Measurements from ENCODE around the gene ZNF284. TPM values are rescaled to one million over a fixed set of nuclear protein-coding genes. Genes with fewer than 3 reads are reported as not detected.

ZNF284 gene
- total RNA-seq, result 1 to 10 TPM; 2.2 to 2.3 TPM

GRCh38 chr19:44071824-44072542 is at the start of gene ZNF284:
Gene ZNF284, plus strand, starts transcription at chr19:44072159. Its CDS starts 4,231 bp downstream, at chr19:44076390.

GRCh38 chr19:44025217-44025936 is 46.6 kb upstream of the ZNF284 start, which contains the start of gene ZNF222:
Gene ZNF222, plus strand, starts transcription at chr19:44025379. Its CDS starts 58 bp downstream, at chr19:44025437.

GRCh38 chr19:44051650-44052402 is 20.1 kb upstream of the ZNF284 start, which contains the start of gene ZNF223:
Gene ZNF223, plus strand, starts transcription at chr19:44052036. Its CDS starts 3,141 bp downstream, at chr19:44055177.

GRCh38 chr19:44093931-44094765 is 22.2 kb downstream of the ZNF284 start, which contains the start of gene ZNF224:
Gene ZNF224, plus strand, starts transcription at chr19:44094361. Its CDS starts 3,513 bp downstream, at chr19:44097874.

GRCh38 chr19:44113138-44113783 is 41.3 kb downstream of the ZNF284 start, which contains the start of gene ZNF225:
Gene ZNF225, plus strand, starts transcription at chr19:44113399. Its CDS starts 2,429 bp downstream, at chr19:44115828.

Other genes with a start within 250 kb of the ZNF284 start
- gene ZNF283, start 244.8 kb upstream of the ZNF284 start, total RNA-seq, result 10 to 100 TPM in 1 of 2 experiments, 1 to 10 TPM in 1; 9.2 to 11.8 TPM
- 1 to 10 TPM; 1.5 to 1.8 TPM for gene ZNF404, start 188.2 kb upstream of the ZNF284 start, total RNA-seq
- gene ZNF45, start 136.9 kb upstream of the ZNF284 start, total RNA-seq, result 10 to 100 TPM; 15.1 to 15.3 TPM
- 1 to 10 TPM; 1.2 to 1.8 TPM for gene ZNF221, start 120.9 kb upstream of the ZNF284 start, total RNA-seq
- gene ZNF155, start 88.0 kb upstream of the ZNF284 start, total RNA-seq, result 1 to 10 TPM; 6.3 to 7.1 TPM
- gene ZNF230, start 69.2 kb upstream of the ZNF284 start, total RNA-seq, result 1 to 10 TPM; 5.3 to 6.1 TPM
- gene ZNF222, start 46.8 kb upstream of the ZNF284 start, total RNA-seq, result 1 to 10 TPM; 3.6 to 5.4 TPM
- under 1 TPM; 0.35 to 0.48 TPM for gene ZNF223, start 20.1 kb upstream of the ZNF284 start, total RNA-seq
- 10 to 100 TPM; 40.3 to 42.0 TPM for gene ZNF224, start 22.2 kb downstream of the ZNF284 start, total RNA-seq
- gene ZNF225, start 41.2 kb downstream of the ZNF284 start, total RNA-seq, result 1 to 10 TPM; 5.1 to 5.8 TPM
- 10 to 100 TPM; 12.7 to 13.4 TPM for gene ZNF234, start 69.4 kb downstream of the ZNF284 start, total RNA-seq
- gene ZNF226, start 92.9 kb downstream of the ZNF284 start, total RNA-seq, result 10 to 100 TPM; 19.2 to 20.2 TPM
- 10 to 100 TPM; 30.7 TPM for gene ZNF227, start 140.4 kb downstream of the ZNF284 start, total RNA-seq
- under 1 TPM; 0.17 to 0.40 TPM for gene ZNF233, start 187.7 kb downstream of the ZNF284 start, total RNA-seq
- 1 to 10 TPM; 7.5 to 8.1 TPM for gene ZNF235, start 232.9 kb downstream of the ZNF284 start, total RNA-seq

Data from activated naive CD4-positive, alpha-beta T cell treated with anti-CD3 and anti-CD28 coated beads, Interleukin-2, amount 10 ng/mL, durations not matched to agents 5 hours and 36 hours (primary cell).